ENCODE data around the gene ALX3. TPM values are rescaled to one million over a fixed set of nuclear protein-coding genes. Genes with fewer than 3 reads are reported as not detected.

ALX3 gene
- total and polyA plus RNA-seq, 7 donors, result 0.13 TPM; not detected in 6

- Histone ChIP-seq H3K4me1 (peaks cover 0 to 14% (median 11%) of the 10 kb centered on the region in 4 donors), H3K9me3 (no peaks in the 10 kb centered on the region), H3K27ac (no peak overlapping the region), H3K4me3 (no peak overlapping the region), H3K27me3 (peaks cover 0 to 9% (median 0%) of the 10 kb centered on the region in 3 donors), H3K36me3 (no peaks in the 10 kb centered on the region)
- intact Hi-C loops (cut with DNase I), result loop anchor here (2.0 kb wide), 1 partner anchor 19 kb away; no protein-coding TSS in a partner anchor
- no peak for DNase-seq
- 46 to 58% methylated on average over 15 of the region's 15 CpGs for WGBS, 2 donors
- no peak for TF ChIP-seq POLR2A (IDR thresholded peaks at IDR 0.05)
- TF ChIP-seq, protein P1, sequence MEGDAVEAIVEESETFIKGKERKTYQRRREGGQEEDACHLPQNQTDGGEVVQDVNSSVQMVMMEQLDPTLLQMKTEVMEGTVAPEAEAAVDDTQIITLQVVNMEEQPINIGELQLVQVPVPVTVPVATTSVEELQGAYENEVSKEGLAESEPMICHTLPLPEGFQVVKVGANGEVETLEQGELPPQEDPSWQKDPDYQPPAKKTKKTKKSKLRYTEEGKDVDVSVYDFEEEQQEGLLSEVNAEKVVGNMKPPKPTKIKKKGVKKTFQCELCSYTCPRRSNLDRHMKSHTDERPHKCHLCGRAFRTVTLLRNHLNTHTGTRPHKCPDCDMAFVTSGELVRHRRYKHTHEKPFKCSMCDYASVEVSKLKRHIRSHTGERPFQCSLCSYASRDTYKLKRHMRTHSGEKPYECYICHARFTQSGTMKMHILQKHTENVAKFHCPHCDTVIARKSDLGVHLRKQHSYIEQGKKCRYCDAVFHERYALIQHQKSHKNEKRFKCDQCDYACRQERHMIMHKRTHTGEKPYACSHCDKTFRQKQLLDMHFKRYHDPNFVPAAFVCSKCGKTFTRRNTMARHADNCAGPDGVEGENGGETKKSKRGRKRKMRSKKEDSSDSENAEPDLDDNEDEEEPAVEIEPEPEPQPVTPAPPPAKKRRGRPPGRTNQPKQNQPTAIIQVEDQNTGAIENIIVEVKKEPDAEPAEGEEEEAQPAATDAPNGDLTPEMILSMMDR (IDR thresholded peaks at IDR 0.05), result peak; percentile 40 to 74 (median 62)
Observed at GRCh38 chr1:110087812-110088738, 17.6 kb upstream of the ALX3 start.

- Histone ChIP-seq H3K4me1 (peaks cover 0 to 17% (median 13%) of the 10 kb centered on the region in 4 donors), H3K36me3 (no peaks in the 10 kb centered on the region), H3K4me3 (no peak overlapping the region), H3K9me3 (no peaks in the 10 kb centered on the region), H3K27me3 (peaks cover 0 to 9% (median 0%) of the 10 kb centered on the region in 3 donors), H3K27ac (no peak overlapping the region)
- DNase-seq, result no peak
- intact Hi-C loops (cut with DNase I), result loop anchor here (2.0 kb wide), 1 partner anchor 20 kb away; no protein-coding TSS in a partner anchor
- TF ChIP-seq, protein P1 (IDR thresholded peaks at IDR 0.05), result no peak
- TF ChIP-seq EP300 (IDR thresholded peaks at IDR 0.05), result no peak
- no peak for TF ChIP-seq POLR2A (IDR thresholded peaks at IDR 0.05)
- no peak for TF ChIP-seq POLR2AphosphoS5 (IDR thresholded peaks at IDR 0.05)
- 71 to 84% methylated on average over 4 of the region's 4 CpGs for WGBS, 2 donors
Observed at GRCh38 chr1:110086961-110087360, 16.5 kb upstream of the ALX3 start.

GRCh38 chr1:110085671-110086070 lies 15.2 kb upstream of the ALX3 start:
- Histone ChIP-seq H3K36me3 (no peaks in the 10 kb centered on the region), H3K9me3 (no peaks in the 10 kb centered on the region), H3K27me3 (peaks cover 0 to 9% (median 0%) of the 10 kb centered on the region in 3 donors), H3K4me3 (no peak overlapping the region), H3K4me1 (peaks cover 0 to 17% (median 13%) of the 10 kb centered on the region in 4 donors), H3K27ac (peak overlapping the region in 2 of 4 donors; percentile 84 to 85)
- TF ChIP-seq POLR2A (IDR thresholded peaks at IDR 0.05) (no peak), EP300 (IDR thresholded peaks at IDR 0.05) (no peak), POLR2AphosphoS5 (IDR thresholded peaks at IDR 0.05) (no peak)
- TF ChIP-seq, protein P1 (IDR thresholded peaks at IDR 0.05), result no peak
- DNase-seq, result no peak
- intact Hi-C loops (cut with DNase I), result loop anchor here (2.0 kb wide), 1 partner anchor 21 kb away; no protein-coding TSS in a partner anchor
- WGBS, 2 donors, result 80 to 84% methylated on average over 5 of the region's 5 CpGs

- Histone ChIP-seq H3K4me3 (peak overlapping the region; percentile 59 to 73 (median 62)), H3K36me3 (no peaks in the 10 kb centered on the region), H3K9me3 (no peaks in the 10 kb centered on the region), H3K4me1 (peaks cover 0 to 17% (median 13%) of the 10 kb centered on the region in 4 donors), H3K27me3 (peaks cover 0 to 9% (median 0%) of the 10 kb centered on the region in 3 donors), H3K27ac (peak overlapping the region; percentile 68 to 85 (median 79))
- intact Hi-C loops (cut with DNase I), result no loop called here
- peak; percentile 18 to 71 (median 63) for TF ChIP-seq POLR2AphosphoS5 (IDR thresholded peaks at IDR 0.05)
- TF ChIP-seq POLR2A (IDR thresholded peaks at IDR 0.05), result no peak
- DNase-seq, result peak; percentile 80
- WGBS, 2 donors, result 1 to 2% methylated on average over 72 of the region's 72 CpGs
Observed at GRCh38 chr1:110084227-110085078, 14.0 kb upstream of the ALX3 start.

Measured in sigmoid colon (tissue), 7 donors.